Kidney epithelial cell (primary cell): Measurements from ENCODE around the gene MBNL2. TPM values are rescaled to one million over a fixed set of nuclear protein-coding genes. Genes with fewer than 3 reads are reported as not detected.

Experiments
- DNase-seq: peaks from one replicate; pipeline ENCODE4 v3.0.0-alpha.2; 2010; ENCODE audit warnings: low read depth
- H3K27me3 ChIP-seq: 2 replicates; pipeline ENCODE4 v1.6.0; 2011; ENCODE audit warnings: low read length; ENCODE audit not compliant: control insufficient read depth, insufficient read depth
- H3K36me3 ChIP-seq: 2 replicates; pipeline ENCODE4 v1.5.1; 2011; ENCODE audit warnings: low read length; ENCODE audit not compliant: control insufficient read depth, insufficient read depth
- H3K4me3 ChIP-seq: 2 replicates; pipeline ENCODE4 v1.5.1; 2011; ENCODE audit warnings: low read depth, mild to moderate bottlenecking, control low read depth, low read length
- CTCF ChIP-seq: IDR thresholded peaks from 2 replicates; pipeline ENCODE4 v1.5.1; 2011; ENCODE audit warnings: mild to moderate bottlenecking, moderate library complexity, low read length, control low read depth, inconsistent platforms; ENCODE audit not compliant: insufficient read depth, poor library complexity, severe bottlenecking
- total RNA-seq: library from RNA; depleted of rRNA; stranded (reverse); fragments of >200 nt; gene quantifications from 2 replicates; pipeline ENCODE4 v1.2.3, GENCODE V29; 2015

MBNL2 gene
- total RNA-seq, 1 donor from 2014 or later, result 42.4 TPM

GRCh38 chr13:97238432-97238831 is 16.3 kb downstream of the MBNL2 start:
- TF ChIP-seq CTCF, result no peak
- DNase-seq, result no peak
- Histone ChIP-seq H3K36me3 (no peaks in the 10 kb centered on the region), H3K27me3 (no peaks in the 10 kb centered on the region), H3K4me3 (no peak overlapping the region)

GRCh38 chr13:97238883-97239282 is 16.8 kb downstream of the MBNL2 start:
- Histone ChIP-seq H3K27me3 (no peaks in the 10 kb centered on the region), H3K36me3 (no peaks in the 10 kb centered on the region), H3K4me3 (no peak overlapping the region)
- TF ChIP-seq CTCF, result no peak
- no peak for DNase-seq

GRCh38 chr13:97239306-97239705 is 17.2 kb downstream of the MBNL2 start:
- H3K27me3 ChIP-seq, result no peaks in the 10 kb centered on the region
- no peaks in the 10 kb centered on the region for H3K36me3 ChIP-seq
- no peak overlapping the region for H3K4me3 ChIP-seq
- TF ChIP-seq CTCF, result no peak
- DNase-seq, result no peak

- DNase-seq, result no peak
- Histone ChIP-seq H3K27me3 (no peaks in the 10 kb centered on the region), H3K4me3 (no peak overlapping the region), H3K36me3 (no peaks in the 10 kb centered on the region)
- TF ChIP-seq CTCF, result no peak
Observed at GRCh38 chr13:97239943-97240787, 18.0 kb downstream of the MBNL2 start.

- no peak overlapping the region for H3K4me3 ChIP-seq
- no peak for DNase-seq
- no peaks in the 10 kb centered on the region for H3K27me3 ChIP-seq
- no peaks in the 10 kb centered on the region for H3K36me3 ChIP-seq
- no peak for TF ChIP-seq CTCF
Observed at GRCh38 chr13:97240788-97241734, 18.9 kb downstream of the MBNL2 start.
